IPS-11a (cell line): ENCODE measurements around the gene RTF1.

Experiments used
- H3K4me3 ChIP-seq: one replicate; pipeline ENCODE4 v1.5.1; 2013; ENCODE audit warnings: low read depth, low read length, control low read depth

The RTF1 gene

GRCh38 chr15:41502795-41503668, 86.1 kb downstream of the RTF1 start:
- no peak overlapping the region for H3K4me3 ChIP-seq

DNA sequence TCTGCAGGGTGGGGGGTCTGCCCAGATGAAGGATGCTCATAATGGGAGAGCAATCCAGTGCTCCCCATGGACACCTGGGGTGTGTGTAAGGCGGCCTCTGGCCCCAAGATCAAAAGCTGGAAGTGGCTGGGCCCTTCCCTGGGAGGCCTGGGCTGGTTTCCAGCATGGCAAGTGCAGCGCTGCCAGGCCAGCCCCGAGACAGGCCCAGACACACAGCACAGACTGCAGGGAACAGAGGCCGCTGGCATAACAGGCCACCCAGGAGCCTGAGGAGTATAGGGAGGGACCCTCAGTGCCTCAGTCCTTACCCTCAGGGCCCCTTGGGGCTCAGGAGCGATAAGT, 86.7 kb downstream of the RTF1 start:
- no peak overlapping the region for H3K4me3 ChIP-seq

DNA sequence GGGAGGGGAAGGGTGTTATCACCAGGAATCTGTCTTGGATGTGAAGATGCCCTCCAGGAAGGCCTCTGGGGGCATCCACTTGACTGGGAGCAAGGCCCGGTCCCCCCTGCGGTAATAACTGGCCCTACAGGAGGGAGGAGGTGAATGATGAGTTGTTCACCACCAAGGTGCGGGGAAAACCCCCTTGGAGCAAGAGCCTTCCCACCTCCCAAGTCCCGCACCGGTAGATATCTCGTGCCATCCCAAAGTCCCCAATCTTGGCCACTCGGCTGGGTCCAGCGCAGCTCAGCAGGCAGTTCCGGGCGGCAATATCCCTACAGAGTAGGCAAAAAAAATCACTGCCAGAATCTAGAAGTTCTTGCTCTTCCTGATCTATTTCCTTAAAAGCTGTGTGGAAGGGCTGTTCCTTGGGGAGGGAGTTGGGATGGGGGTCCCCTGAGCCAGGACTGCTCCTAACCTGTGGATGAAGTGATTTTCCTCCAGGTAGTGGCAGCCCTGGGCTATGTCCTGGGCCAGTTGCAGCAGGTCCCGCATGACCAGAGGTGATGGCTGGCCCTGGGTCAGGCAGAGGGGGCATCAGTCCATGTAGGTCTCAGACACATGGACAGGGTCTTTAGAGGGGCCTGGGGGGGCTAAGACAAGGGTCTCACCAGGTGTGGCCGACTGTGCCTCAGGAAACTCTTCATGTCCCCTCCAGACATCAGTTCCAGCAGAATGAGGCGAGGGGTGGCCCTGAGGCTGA, 88.0 kb downstream of the RTF1 start:
- no peak overlapping the region for H3K4me3 ChIP-seq

DNA sequence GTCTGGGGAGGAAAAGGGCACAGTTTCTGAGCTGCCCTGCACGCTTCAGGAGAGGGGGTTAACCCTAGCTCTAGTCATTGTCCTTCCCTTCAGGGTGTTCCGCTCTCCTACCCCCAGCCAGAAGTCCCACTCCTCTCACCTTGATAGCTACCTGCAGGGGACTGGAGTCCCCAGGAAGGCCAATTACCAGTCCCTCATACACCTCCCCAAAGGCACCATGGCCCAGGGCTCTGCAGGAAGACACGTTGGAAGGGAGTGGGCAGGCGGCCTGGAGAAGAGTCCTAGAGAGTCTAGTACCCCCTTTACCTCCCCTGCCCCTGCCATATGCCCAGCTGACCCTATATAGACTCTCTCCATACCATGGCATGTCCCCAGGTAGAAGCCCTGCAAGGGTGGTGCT, 88.9 kb downstream of the RTF1 start:
- H3K4me3 ChIP-seq, result no peak overlapping the region

- no peak overlapping the region for H3K4me3 ChIP-seq
Observed at GRCh38 chr15:41506796-41507341, 90.0 kb downstream of the RTF1 start.

- H3K4me3 ChIP-seq, result no peak overlapping the region
Observed at GRCh38 chr15:41507820-41508290, 91.0 kb downstream of the RTF1 start.

DNA sequence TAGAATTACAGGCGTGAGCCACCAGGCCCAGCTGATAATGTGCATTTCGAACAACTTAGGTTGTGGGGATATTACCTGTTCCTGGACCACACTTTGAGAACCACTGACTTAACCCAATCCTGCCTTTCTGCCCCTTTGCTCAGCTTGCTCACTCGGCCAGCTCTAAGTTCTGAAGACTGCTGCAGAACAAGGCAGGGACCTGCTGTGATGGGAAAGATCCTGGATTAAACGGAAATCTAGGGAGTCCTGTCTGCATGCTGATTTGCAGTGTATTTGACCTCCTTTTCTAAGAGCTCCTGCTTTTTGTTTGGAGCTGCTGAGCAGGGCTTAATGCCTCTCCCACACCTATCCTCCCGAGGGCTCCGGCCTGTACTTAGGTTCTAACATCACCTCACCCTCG, 93.8 kb downstream of the RTF1 start:
- H3K4me3 ChIP-seq, result no peak overlapping the region

- H3K4me3 ChIP-seq, result no peak overlapping the region
Observed at GRCh38 chr15:41511331-41511898, 94.5 kb downstream of the RTF1 start.

GRCh38 chr15:41511899-41512369, 95.0 kb downstream of the RTF1 start:
- no peak overlapping the region for H3K4me3 ChIP-seq

- no peak overlapping the region for H3K4me3 ChIP-seq
Observed at GRCh38 chr15:41512512-41512939, 95.6 kb downstream of the RTF1 start.

DNA sequence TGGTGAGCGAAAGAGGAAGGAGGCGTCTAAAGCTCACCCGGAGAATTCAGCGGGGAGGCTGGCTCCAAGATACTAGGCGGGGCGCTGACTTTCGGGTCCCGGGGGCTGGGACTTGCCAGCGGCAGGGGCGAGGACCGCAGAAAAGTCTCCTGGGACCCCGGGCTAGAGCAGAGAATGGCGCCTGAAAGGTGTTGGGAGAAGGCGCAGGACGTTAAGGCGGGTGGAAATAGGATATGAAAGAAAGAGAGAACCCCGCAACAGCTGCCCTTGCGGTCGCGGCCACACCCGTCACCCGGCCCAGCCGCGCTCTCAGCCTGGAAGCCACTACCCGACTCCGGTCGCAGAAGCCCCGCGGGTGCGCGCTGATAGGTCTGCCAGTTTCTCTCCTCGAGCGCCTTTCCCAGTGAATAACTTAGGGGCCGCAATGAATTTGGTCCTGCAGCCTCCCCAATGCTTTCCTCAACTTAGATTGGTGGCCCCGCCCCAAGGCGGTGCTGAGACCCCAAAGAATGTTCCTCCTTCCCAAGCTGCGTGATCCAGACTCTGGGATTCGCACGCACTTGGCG, 96.1 kb downstream of the RTF1 start:
- peak overlapping the region; percentile 42 for H3K4me3 ChIP-seq

DNA sequence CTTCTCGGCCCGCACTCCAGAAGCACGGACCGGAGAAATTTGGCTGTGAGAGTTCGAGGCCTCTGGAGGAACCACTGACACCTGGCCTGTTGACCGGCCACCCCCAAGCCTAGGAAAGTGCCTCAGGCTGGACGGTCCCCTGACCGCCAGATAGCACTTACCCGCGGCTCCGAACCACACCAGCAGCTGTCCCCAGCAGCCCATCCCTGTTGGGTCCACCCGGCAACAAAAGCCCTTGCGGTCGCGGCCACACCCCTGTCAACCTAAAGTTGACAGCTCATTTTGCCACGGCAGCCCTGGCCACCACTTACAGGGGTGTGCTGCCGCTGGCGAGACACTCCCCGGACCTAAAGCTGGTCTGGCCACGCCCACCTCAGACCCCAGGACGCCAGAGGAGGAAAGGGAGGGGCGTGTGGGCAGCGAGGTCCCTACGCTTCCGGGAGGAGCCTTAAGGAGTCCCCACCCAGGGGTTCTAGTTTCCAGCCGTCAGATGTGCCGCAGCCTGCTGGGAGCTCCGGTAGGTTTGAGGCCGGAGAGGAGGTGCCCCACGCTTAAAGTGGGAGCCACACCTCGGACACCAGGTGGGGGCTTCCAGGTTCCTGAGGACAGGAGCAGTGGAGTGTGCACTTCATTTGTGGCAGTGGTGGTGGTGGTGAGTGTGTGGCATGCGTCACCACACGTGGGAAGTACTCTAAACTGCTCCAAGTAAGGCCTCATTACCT, 96.8 kb downstream of the RTF1 start, which contains the start of gene LTK:
Gene LTK, minus strand, starts transcription at position 322 of the 722 bp plus-strand sequence. Its CDS starts 118 bp downstream, at position 204.
- H3K4me3 ChIP-seq, result peak within 1 kb of the TSS; percentile 42

- no peak overlapping the region for H3K4me3 ChIP-seq
Observed at GRCh38 chr15:41517895-41518449, 101.1 kb downstream of the RTF1 start.

DNA sequence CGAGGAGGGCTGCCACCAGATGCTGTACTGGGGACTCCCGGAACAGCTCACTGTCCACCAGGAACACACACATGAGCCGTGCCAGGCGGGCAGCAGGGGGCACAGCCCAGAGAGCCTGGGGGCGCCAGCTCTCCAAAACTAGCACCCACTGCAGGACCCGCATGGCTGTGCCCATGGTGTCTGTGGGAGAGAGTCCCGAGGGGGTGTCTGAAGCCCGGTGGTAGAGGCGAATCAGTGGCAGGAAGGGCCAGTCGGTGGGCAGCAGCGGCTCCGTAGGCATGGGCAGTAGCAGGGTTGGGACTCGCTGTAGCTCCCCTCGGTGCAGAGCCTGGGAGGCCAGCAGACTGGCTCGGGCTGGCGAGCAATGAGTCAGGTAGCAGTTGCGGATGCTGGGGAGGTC, 103.7 kb downstream of the RTF1 start:
- H3K4me3 ChIP-seq, result no peak overlapping the region

DNA sequence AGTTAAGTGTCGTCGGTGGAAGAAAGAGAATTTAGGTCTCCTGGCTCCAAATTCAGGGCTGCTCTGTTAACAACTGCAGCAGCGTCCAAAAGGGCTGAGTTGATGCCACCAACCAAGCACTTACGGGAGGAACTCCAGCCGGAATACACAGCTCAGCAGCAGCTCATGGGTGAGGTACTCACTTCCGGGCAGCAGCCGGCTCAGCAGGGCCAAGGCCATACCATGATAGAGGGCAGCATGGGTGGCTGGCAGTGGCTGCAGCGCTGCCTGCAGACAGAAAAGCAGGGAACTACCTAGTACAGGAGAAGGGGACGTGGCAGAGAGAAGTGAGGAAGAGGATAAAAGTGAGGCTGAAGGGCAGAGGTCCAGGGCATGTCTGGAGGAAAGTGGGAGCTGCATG, 104.7 kb downstream of the RTF1 start:
- H3K4me3 ChIP-seq, result no peak overlapping the region

DNA sequence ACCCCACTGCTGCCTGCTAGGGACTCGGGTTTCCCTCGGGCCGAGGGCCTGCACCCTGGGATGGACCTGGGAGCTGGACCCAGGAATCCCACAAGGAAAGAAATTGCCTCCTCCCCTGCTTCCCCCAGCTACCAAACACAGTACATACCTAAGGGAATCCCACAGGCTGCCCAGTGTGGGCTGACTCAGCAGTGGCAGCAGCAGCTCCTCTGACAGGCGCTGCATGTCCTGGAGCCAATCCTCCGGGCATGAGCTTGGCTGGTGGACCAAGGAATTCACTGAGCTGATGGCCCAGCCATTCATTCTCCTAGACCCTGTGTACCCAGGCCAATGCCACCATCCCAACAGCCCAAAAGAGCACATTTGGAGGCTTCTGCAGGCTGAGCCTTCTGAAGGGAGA, 106.2 kb downstream of the RTF1 start:
- H3K4me3 ChIP-seq, result no peak overlapping the region

DNA sequence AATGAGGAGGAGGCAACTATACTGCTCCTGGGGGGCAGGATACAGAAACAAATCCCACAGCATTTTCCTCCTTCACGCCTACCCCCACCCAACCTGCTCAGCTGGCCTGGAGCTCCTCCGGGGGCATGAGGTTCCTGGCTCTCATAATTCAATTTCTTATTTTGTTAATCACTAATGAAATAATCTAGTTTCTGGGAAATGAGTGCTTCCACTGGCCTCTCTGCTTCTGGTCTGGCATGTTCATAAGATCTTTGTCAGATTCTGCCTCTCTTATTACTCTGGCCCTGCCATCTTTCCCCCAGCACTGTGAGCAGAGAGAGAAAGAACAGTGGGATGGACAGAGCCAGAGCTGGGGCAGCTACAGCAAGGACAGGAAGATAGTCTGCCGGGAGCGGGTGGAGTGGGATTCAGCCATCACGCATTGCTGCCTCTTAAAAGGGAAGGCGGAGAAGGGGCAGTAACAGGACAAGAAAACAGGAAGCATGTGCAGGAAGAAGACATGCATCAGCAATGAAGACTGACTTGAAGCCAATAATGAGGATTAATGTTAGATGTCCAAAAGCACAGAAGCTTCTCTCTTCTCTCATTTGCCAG, 113.6 kb downstream of the RTF1 start:
- no peak overlapping the region for H3K4me3 ChIP-seq
